VCaP (cell line): ENCODE measurements around the gene BRMS1.

Source experiments
- H3K27ac ChIP-seq: fragments of 450-650 bp; 2 replicates; pipeline ENCODE4 v1.5.1; 2017
- TF ChIP-seq, protein P1 (sequence below): fragments of 450-650 bp; conservative IDR thresholded peaks from 2 replicates; pipeline ENCODE4 v1.5.1; 2017; ENCODE audit warnings: mild to moderate bottlenecking, moderate library complexity

Gene BRMS1

DNA sequence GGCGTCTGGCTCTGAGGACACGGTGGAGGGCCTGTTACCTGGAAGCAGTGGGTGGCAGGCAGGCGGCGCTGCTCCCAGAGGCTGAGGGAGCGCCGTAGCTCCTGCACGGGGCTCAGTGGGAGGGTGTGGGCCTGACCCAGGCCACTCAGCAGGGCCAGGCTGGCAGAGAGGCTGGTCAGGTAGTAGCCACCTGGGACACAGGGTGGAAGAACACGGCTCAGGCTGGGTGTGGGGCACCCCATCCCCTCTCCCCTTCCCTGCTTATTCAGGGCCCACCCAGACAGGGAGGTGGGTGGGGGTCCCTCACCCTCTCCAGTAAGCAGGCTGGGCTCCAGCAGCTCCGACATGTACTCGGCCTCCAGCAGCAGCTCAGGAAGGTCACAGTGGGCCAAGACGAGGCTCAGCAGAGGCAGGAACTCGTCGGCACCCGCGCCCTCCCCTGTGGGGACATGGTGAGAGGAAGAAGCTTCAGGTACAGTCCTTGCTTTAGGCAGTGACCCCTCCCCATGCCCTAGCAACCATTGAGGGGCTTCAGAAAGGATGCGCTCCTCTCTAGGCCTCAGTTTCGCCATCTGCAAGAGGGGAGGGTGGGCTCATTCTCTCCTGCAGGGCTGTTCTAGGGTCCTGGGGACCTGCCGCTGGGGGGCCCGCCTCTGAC lies 11.6 kb downstream of the BRMS1 start:
- TF ChIP-seq, protein P1, sequence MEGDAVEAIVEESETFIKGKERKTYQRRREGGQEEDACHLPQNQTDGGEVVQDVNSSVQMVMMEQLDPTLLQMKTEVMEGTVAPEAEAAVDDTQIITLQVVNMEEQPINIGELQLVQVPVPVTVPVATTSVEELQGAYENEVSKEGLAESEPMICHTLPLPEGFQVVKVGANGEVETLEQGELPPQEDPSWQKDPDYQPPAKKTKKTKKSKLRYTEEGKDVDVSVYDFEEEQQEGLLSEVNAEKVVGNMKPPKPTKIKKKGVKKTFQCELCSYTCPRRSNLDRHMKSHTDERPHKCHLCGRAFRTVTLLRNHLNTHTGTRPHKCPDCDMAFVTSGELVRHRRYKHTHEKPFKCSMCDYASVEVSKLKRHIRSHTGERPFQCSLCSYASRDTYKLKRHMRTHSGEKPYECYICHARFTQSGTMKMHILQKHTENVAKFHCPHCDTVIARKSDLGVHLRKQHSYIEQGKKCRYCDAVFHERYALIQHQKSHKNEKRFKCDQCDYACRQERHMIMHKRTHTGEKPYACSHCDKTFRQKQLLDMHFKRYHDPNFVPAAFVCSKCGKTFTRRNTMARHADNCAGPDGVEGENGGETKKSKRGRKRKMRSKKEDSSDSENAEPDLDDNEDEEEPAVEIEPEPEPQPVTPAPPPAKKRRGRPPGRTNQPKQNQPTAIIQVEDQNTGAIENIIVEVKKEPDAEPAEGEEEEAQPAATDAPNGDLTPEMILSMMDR, result no peak
- no peak overlapping the region for H3K27ac ChIP-seq

DNA sequence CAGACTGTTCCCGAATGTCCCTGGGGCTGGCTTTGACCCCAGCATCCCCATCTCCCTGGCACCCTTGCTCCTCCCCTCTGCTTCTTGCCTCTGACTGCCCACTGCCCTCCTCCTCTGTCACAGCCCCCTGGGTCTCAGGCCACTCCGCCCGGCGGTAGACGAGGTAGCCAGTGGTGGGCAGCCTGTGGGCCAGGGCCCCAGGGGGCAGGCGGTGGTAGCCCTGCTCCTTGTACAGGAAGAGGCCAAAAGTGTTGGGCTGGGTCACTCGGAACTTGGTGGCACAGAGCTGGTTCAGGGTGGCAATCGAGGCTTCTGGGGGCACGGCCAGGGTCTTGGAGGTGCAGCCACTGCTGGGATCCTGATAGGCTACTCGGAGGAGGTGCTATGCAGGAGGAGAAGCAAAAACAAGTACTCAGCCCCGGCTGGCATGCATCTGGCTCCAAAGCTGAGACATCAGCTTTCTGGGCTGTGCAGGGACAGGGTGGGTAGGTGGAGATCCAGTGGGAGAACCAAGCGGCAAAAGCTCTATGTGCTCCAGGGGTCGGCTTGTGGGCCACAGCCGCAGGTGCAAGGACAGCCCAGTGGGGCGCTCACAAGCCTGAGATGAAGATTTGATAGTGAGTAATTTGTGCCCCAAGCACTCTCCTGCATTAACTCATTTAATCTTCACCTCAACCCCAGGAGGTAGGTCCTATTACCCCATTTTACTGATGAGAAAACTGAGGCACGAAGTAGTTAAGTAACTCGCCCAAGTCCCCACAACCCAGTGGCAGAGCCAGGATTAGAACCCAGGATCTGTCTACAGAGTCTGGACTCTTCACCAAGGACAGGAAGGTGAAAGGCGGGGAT lies 12.3 kb downstream of the BRMS1 start:
- H3K27ac ChIP-seq, result no peak overlapping the region
- TF ChIP-seq, protein P1, result no peak

GRCh38 chr11:66331542-66332370 lies 13.1 kb downstream of the BRMS1 start:
- TF ChIP-seq, protein P1, result no peak
- no peak overlapping the region for H3K27ac ChIP-seq

DNA sequence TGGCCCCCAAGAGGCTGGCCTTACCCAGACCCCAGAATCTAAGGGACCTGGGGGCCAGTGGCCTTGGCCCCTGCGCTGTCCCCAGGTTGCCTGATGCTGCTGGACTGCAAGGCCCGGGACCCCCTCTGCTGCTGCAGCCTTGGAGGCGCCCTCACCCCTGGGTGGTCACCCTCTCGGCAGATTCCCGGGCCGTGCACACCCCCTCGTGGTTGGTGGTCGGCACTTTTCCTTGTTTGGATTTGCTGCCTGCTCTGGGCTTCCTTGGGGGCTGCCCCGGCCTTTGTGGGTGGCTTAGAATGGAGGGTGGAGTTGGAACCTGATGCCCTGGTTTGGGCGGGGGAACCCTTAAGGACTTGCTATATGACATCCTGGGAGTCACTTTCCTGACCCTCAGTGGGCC lies 14.0 kb downstream of the BRMS1 start:
- TF ChIP-seq, protein P1, result no peak
- H3K27ac ChIP-seq, result no peak overlapping the region

DNA sequence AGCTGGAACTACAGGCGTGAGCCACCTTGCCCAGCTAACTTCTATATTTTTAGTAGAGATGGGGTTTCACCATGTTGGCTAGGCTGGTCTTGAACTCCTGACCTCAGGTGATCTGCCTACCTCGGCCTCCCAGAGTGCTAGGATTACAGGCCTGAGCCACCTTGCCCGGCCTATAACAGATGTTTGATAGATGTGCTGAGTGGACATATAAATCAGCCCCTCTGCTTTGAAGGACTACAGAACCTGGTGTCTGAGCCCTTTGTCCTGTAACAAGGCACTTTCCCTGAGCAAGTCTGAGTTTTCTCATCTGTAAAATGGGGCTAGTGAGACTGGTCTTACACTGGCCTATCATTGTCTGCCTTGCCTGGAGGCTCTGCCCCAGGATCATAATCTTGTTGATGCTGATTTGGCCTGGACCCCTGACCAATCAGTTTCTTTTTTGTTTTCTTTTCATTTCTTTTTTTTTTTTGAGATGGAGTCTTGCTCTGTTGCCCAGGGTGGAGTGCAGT lies 15.7 kb downstream of the BRMS1 start:
- TF ChIP-seq, protein P1, result no peak
- H3K27ac ChIP-seq, result no peak overlapping the region

DNA sequence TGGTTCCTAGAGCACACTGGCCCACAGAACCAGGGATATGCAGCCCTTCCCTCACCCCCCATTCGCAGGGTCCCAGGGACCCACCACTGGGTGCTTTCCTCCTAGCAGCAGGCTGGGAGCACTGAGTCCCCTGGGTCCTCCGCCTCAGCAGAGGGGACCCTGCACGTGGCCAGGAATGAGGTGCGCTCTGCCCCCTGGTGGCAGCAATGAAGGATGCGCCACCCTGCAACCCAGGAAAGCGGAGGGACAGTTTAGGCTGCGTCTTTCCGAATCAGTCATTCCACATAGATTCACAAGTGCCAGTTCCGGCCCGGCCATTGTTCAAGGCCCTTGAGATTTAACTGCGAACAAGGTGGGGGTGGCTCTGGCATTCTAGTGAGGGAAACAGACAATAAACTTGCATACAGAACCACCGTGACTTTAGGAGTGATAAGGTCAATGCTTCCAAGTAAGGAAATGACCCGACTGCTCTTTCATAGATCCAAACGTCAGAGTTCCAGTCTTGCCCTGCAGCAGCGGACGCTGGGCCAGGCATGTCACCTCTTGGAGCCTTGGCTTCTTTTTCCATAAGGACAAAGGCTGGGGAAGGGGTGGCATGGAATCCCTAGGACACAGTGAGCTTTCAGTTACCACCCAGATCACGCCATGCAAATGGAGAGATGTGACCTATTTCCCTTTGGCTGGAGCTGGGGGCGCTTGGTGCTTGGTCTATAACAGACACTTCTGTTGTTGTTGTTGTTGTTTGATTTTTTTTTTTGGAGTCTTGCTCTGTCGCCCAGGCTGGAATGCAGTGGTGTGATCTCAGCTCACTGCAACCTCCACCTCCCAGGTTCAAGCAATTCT lies 16.4 kb downstream of the BRMS1 start:
- H3K27ac ChIP-seq, result peak overlapping the region; percentile 9; the same call in 1 of the 2 replicates
- TF ChIP-seq, protein P1, result peak; percentile 100
